T-helper 17 cell (primary cell): ENCODE measurements around the gene FGD6. TPM values are rescaled to one million over a fixed set of nuclear protein-coding genes. Genes with fewer than 3 reads are reported as not detected.

Experiments
- ATAC-seq: fragments of 150-1000 bp; cut with Tn5 transposase; 2 replicates; pipeline ENCODE4 v1.10.0; 2021; ENCODE audit warnings: mild to moderate bottlenecking, moderate library complexity
- DNase-seq, 3 donors: peaks; one replicate each; pipeline versions ENCODE4 v3.0.0 to v3.0.0-alpha.2; 2020 to 2021
- H3K9me3 ChIP-seq: one replicate; pipeline ENCODE4 v1.7.0; 2013; ENCODE audit warnings: low read length, mild to moderate bottlenecking; ENCODE audit not compliant: control insufficient read depth, poor library complexity, severe bottlenecking
- H3K27ac Mint-ChIP-seq: one replicate; pipeline ENCODE4 v1.8.0; 2022; ENCODE audit warnings: mild to moderate bottlenecking, moderate library complexity, mixed read lengths
- H3K27me3 Mint-ChIP-seq: one replicate; pipeline ENCODE4 v1.8.0; 2022; ENCODE audit warnings: mixed read lengths
- H3K36me3 Mint-ChIP-seq: one replicate; pipeline ENCODE4 v1.8.0; 2022; ENCODE audit warnings: low read depth, mixed read lengths
- H3K4me1 Mint-ChIP-seq: one replicate; pipeline ENCODE4 v1.8.0; 2022; ENCODE audit warnings: mild to moderate bottlenecking, mixed read lengths
- H3K4me3 Mint-ChIP-seq: one replicate; pipeline ENCODE4 v1.8.0; 2022; ENCODE audit warnings: mild to moderate bottlenecking, moderate library complexity, mixed read lengths
- total RNA-seq, 4 donors: library from RNA in 2 of 4; stranded (reverse) in 2 of 4; gene quantifications; one replicate each; pipeline ENCODE4 v1.2.3 and lab custom pipeline; 2022 to 2026

The FGD6 gene
- total RNA-seq (1 to 10 TPM; 1.2 to 1.3 TPM), total RNA-seq (lab: John Stamatoyannopoulos, UW) (3.2 to 3.8 reads per million in 2 donors)

GRCh38 chr12:95217377-95218149, at the start of gene FGD6, which contains the start of gene VEZT:
FGD6 (minus strand) TSS chr12:95217467; CDS start chr12:95217240, 227 bp downstream.
VEZT (plus strand) TSS chr12:95217807; CDS start chr12:95217851, 44 bp downstream.
- Mint-ChIP-seq H3K27ac (peak within 1 kb of the TSS; percentile 99), H3K4me3 (peak within 1 kb of the TSS; percentile 100), H3K4me1 (peaks cover 24% of the 10 kb centered on the region), H3K36me3 (peaks cover 5% of the 10 kb centered on the region), H3K27me3 (peaks cover 7% of the 10 kb centered on the region)
- DNase-seq (peak; percentile 94 to 97 (median 95)), ATAC-seq (peak; percentile 91)
- no peaks in the 10 kb centered on the region for H3K9me3 ChIP-seq

GRCh38 chr12:95266254-95266653, 49.0 kb upstream of the FGD6 start:
- Mint-ChIP-seq H3K27ac (no peak overlapping the region), H3K4me3 (no peak overlapping the region), H3K27me3 (no peaks in the 10 kb centered on the region), H3K4me1 (peaks cover 3% of the 10 kb centered on the region), H3K36me3 (peaks cover 2% of the 10 kb centered on the region)
- no peaks in the 10 kb centered on the region for H3K9me3 ChIP-seq
- DNase-seq (no peak), ATAC-seq (no peak)

GRCh38 chr12:95265765-95266164, 48.5 kb upstream of the FGD6 start:
- no peak overlapping the region for H3K27ac Mint-ChIP-seq
- H3K4me1 Mint-ChIP-seq: peaks cover 3% of the 10 kb centered on the region
- peaks cover 2% of the 10 kb centered on the region for H3K36me3 Mint-ChIP-seq
- DNase-seq (no peak), ATAC-seq (no peak)
- no peak overlapping the region for H3K4me3 Mint-ChIP-seq
- no peaks in the 10 kb centered on the region for H3K9me3 ChIP-seq
- no peaks in the 10 kb centered on the region for H3K27me3 Mint-ChIP-seq

- Mint-ChIP-seq H3K27ac (no peak overlapping the region), H3K4me3 (no peak overlapping the region), H3K36me3 (peaks cover 4% of the 10 kb centered on the region), H3K4me1 (peaks cover 6% of the 10 kb centered on the region), H3K27me3 (no peaks in the 10 kb centered on the region)
- H3K9me3 ChIP-seq: no peaks in the 10 kb centered on the region
- DNase-seq (no peak), ATAC-seq (no peak)
Measured at GRCh38 chr12:95262808-95263207, 45.5 kb upstream of the FGD6 start.

GRCh38 chr12:95261109-95261508, 43.8 kb upstream of the FGD6 start:
- DNase-seq (no peak), ATAC-seq (no peak)
- Mint-ChIP-seq H3K4me1 (peaks cover 6% of the 10 kb centered on the region), H3K36me3 (peaks cover 5% of the 10 kb centered on the region), H3K4me3 (no peak overlapping the region), H3K27ac (no peak overlapping the region), H3K27me3 (no peaks in the 10 kb centered on the region)
- H3K9me3 ChIP-seq: no peaks in the 10 kb centered on the region

- Mint-ChIP-seq H3K27me3 (no peaks in the 10 kb centered on the region), H3K4me3 (no peak overlapping the region), H3K27ac (no peak overlapping the region), H3K4me1 (peaks cover 10% of the 10 kb centered on the region), H3K36me3 (peaks cover 14% of the 10 kb centered on the region)
- ATAC-seq (no peak), DNase-seq (no peak)
- H3K9me3 ChIP-seq: no peaks in the 10 kb centered on the region
Measured at GRCh38 chr12:95259368-95259767, 42.1 kb upstream of the FGD6 start.

- ATAC-seq: no peak
- no peak overlapping the region for H3K4me3 Mint-ChIP-seq
- H3K36me3 Mint-ChIP-seq: peaks cover 14% of the 10 kb centered on the region
Measured at GRCh38 chr12:95258803-95259202, 41.5 kb upstream of the FGD6 start.

GRCh38 chr12:95258151-95258550, 40.9 kb upstream of the FGD6 start:
- Mint-ChIP-seq H3K27me3 (no peaks in the 10 kb centered on the region), H3K36me3 (peaks cover 14% of the 10 kb centered on the region)

More at GRCh38 chr12:95258803-95259202, 41.5 kb upstream of the FGD6 start:
- Mint-ChIP-seq H3K27me3 (no peaks in the 10 kb centered on the region), H3K27ac (no peak overlapping the region), H3K4me1 (peaks cover 10% of the 10 kb centered on the region)
- no peak for DNase-seq
- no peaks in the 10 kb centered on the region for H3K9me3 ChIP-seq

GRCh38 chr12:95257541-95257940, 40.3 kb upstream of the FGD6 start:
- Mint-ChIP-seq H3K36me3 (peaks cover 14% of the 10 kb centered on the region), H3K27me3 (no peaks in the 10 kb centered on the region), H3K4me3 (no peak overlapping the region), H3K27ac (no peak overlapping the region), H3K4me1 (peaks cover 10% of the 10 kb centered on the region)
- H3K9me3 ChIP-seq: no peaks in the 10 kb centered on the region
- DNase-seq (no peak), ATAC-seq (no peak)

More at GRCh38 chr12:95258151-95258550, 40.9 kb upstream of the FGD6 start:
- Mint-ChIP-seq H3K27ac (no peak overlapping the region), H3K4me1 (peaks cover 10% of the 10 kb centered on the region), H3K4me3 (no peak overlapping the region)
- H3K9me3 ChIP-seq: no peaks in the 10 kb centered on the region
- DNase-seq (no peak), ATAC-seq (no peak)

- Mint-ChIP-seq H3K4me3 (no peak overlapping the region), H3K27ac (no peak overlapping the region), H3K27me3 (no peaks in the 10 kb centered on the region), H3K36me3 (peaks cover 11% of the 10 kb centered on the region), H3K4me1 (peaks cover 5% of the 10 kb centered on the region)
- no peak for ATAC-seq
- DNase-seq: no peak
- no peaks in the 10 kb centered on the region for H3K9me3 ChIP-seq
Measured at GRCh38 chr12:95253386-95253785, 36.1 kb upstream of the FGD6 start.

GRCh38 chr12:95248604-95249360, 31.5 kb upstream of the FGD6 start:
- Mint-ChIP-seq H3K4me1 (peaks cover 7% of the 10 kb centered on the region), H3K4me3 (peak overlapping the region; percentile 45), H3K27ac (peak overlapping the region; percentile 83), H3K36me3 (no peaks in the 10 kb centered on the region), H3K27me3 (no peaks in the 10 kb centered on the region)
- ATAC-seq: no peak
- no peak for DNase-seq
- H3K9me3 ChIP-seq: no peaks in the 10 kb centered on the region

GRCh38 chr12:95248095-95248494, 30.8 kb upstream of the FGD6 start:
- H3K27ac Mint-ChIP-seq: peak overlapping the region; percentile 83
- peaks cover 7% of the 10 kb centered on the region for H3K4me1 Mint-ChIP-seq
- no peaks in the 10 kb centered on the region for H3K27me3 Mint-ChIP-seq
- ATAC-seq: no peak
- H3K9me3 ChIP-seq: no peaks in the 10 kb centered on the region
- H3K4me3 Mint-ChIP-seq: no peak overlapping the region
- no peak for DNase-seq
- no peaks in the 10 kb centered on the region for H3K36me3 Mint-ChIP-seq

GRCh38 chr12:95244350-95244749, 27.1 kb upstream of the FGD6 start:
- no peaks in the 10 kb centered on the region for H3K27me3 Mint-ChIP-seq
- peak overlapping the region; percentile 39 for H3K27ac Mint-ChIP-seq
- no peaks in the 10 kb centered on the region for H3K9me3 ChIP-seq
- no peaks in the 10 kb centered on the region for H3K36me3 Mint-ChIP-seq
- H3K4me3 Mint-ChIP-seq: no peak overlapping the region
- DNase-seq (no peak), ATAC-seq (no peak)
- H3K4me1 Mint-ChIP-seq: peaks cover 13% of the 10 kb centered on the region
